ENCODE results near the gene TNFRSF1A. TPM values are rescaled to one million over a fixed set of nuclear protein-coding genes. Genes with fewer than 3 reads are reported as not detected.

The TNFRSF1A gene
- polyA plus RNA-seq, 1 donor (not counting 4 experiments of a cell fraction or from before 2014, with no cell fraction given) = 101 TPM

DNA sequence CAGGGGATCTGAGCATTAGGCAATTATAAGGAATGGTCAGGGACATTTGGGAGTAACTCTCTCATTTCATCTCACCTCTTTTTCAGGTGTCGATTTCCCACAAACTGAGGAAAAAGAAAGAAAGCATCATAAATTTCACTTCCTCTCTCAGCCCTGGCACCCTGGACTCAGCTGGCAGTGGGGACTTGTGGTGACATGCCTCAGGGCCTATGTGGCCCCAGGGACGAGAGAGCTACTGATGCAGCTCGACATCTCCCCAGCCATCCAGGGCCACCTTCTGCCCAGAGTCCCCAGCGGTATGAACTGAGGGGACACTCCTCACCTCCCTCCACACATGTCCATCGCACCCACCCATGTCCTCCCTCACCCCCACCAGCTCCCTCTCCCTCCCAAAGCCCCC, 11.7 kb downstream of the TNFRSF1A start:
- Histone ChIP-seq H3K9me1 (ENCODE audit: control insufficient read depth, extremely low read depth, insufficient read depth, low read length) (no peaks in the 10 kb centered on the region), H3K27ac (ENCODE audit: control insufficient read depth, insufficient read depth, low read length) (no peak overlapping the region), H3K4me3 (ENCODE audit: control insufficient read depth in 2 of 3, extremely low read depth in 1 of 3, insufficient read depth in 2 of 3, low read depth in 1 of 3, low read length in 3 of 3) (no peak overlapping the region), H3K4me1 (ENCODE audit: control insufficient read depth, extremely low read depth, insufficient read depth, low read length) (peaks cover 33% of the 10 kb centered on the region), H2AFZ (ENCODE audit: control insufficient read depth, low read length) (no peak overlapping the region), H4K20me1 (ENCODE audit: control insufficient read depth, extremely low read depth, insufficient read depth, low read length) (peaks cover 2% of the 10 kb centered on the region), H3K79me2 (ENCODE audit: control insufficient read depth, insufficient read depth, low read length) (peaks cover 36% of the 10 kb centered on the region), H3K36me3 (ENCODE audit: control insufficient read depth in 2 of 2, extremely low read depth in 1 of 2, insufficient read depth in 2 of 2, low read length in 2 of 2) (peaks cover 47 to 71% of the 10 kb centered on the region in 2 experiments), H3K9me3 (ENCODE audit: control insufficient read depth, low read depth, low read length) (no peaks in the 10 kb centered on the region), H3K9ac (ENCODE audit: control insufficient read depth, extremely low read depth, insufficient read depth, low read length) (no peak overlapping the region), H3K27me3 (ENCODE audit: control insufficient read depth, extremely low read depth, insufficient read depth, low read length) (no peaks in the 10 kb centered on the region), H3K4me2 (ENCODE audit: control insufficient read depth, extremely low read depth, insufficient read depth, low read depth, low read length) (no peak overlapping the region)
- FAIRE-seq (no peak), DNase-seq (ENCODE audit: low read depth, low spot score) (no peak)
- TF ChIP-seq, protein P1, sequence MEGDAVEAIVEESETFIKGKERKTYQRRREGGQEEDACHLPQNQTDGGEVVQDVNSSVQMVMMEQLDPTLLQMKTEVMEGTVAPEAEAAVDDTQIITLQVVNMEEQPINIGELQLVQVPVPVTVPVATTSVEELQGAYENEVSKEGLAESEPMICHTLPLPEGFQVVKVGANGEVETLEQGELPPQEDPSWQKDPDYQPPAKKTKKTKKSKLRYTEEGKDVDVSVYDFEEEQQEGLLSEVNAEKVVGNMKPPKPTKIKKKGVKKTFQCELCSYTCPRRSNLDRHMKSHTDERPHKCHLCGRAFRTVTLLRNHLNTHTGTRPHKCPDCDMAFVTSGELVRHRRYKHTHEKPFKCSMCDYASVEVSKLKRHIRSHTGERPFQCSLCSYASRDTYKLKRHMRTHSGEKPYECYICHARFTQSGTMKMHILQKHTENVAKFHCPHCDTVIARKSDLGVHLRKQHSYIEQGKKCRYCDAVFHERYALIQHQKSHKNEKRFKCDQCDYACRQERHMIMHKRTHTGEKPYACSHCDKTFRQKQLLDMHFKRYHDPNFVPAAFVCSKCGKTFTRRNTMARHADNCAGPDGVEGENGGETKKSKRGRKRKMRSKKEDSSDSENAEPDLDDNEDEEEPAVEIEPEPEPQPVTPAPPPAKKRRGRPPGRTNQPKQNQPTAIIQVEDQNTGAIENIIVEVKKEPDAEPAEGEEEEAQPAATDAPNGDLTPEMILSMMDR (optimal IDR thresholded peaks at IDR 0.05 in 1 of 3, IDR thresholded peaks at IDR 0.05 in 1 of 3, conservative IDR thresholded peaks at IDR 0.05 in 1 of 3; ENCODE audit: extremely low read depth in 1 of 3, insufficient read depth in 2 of 3, low read length in 3 of 3) = no peak
- no peak for TF ChIP-seq EZH2 (IDR thresholded peaks at IDR 0.05; ENCODE audit: low read length)
- dilution Hi-C loops (cut with MboI; ENCODE audit: extremely low pct_ligation_motif_present, low sequenced_read_pairs) = no loop called here

DNA sequence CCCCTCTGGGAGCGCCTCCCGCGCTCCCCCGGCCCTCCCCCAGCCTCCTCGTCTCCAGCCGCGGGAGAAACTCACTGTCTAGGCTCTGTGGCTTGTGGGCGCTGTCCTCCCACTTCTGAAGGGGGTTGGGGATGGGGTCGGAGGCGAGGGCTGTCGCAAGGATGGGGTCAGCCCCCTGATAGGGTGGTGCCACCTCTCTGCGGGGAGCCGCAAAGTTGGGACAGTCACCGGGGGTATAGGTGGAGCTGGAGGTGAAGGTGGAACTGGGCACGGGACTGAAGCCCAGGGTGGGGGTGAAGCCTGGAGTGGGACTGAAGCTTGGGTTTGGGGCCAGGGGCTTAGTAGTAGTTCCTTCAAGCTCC, 12.2 kb downstream of the TNFRSF1A start:
- DNase-seq (ENCODE audit: low read depth, low spot score) (no peak), FAIRE-seq (no peak)
- peaks cover 29% of the 10 kb centered on the region for H3K4me1 ChIP-seq (ENCODE audit: control insufficient read depth, extremely low read depth, insufficient read depth, low read length)
- no peaks in the 10 kb centered on the region for H3K9me1 ChIP-seq (ENCODE audit: control insufficient read depth, extremely low read depth, insufficient read depth, low read length)
- no peak overlapping the region for H3K27ac ChIP-seq (ENCODE audit: control insufficient read depth, insufficient read depth, low read length)
- no peak overlapping the region for H2AFZ ChIP-seq (ENCODE audit: control insufficient read depth, low read length)
- H3K9ac ChIP-seq (ENCODE audit: control insufficient read depth, extremely low read depth, insufficient read depth, low read length) = no peak overlapping the region
- peaks cover 48 to 66% of the 10 kb centered on the region in 2 experiments for H3K36me3 ChIP-seq (ENCODE audit: control insufficient read depth in 2 of 2, extremely low read depth in 1 of 2, insufficient read depth in 2 of 2, low read length in 2 of 2)
- no peak for TF ChIP-seq EZH2 (IDR thresholded peaks at IDR 0.05; ENCODE audit: low read length)
- TF ChIP-seq, protein P1 (optimal IDR thresholded peaks at IDR 0.05 in 1 of 3, IDR thresholded peaks at IDR 0.05 in 1 of 3, conservative IDR thresholded peaks at IDR 0.05 in 1 of 3; ENCODE audit: extremely low read depth in 1 of 3, insufficient read depth in 2 of 3, low read length in 3 of 3) = no peak
- H3K27me3 ChIP-seq (ENCODE audit: control insufficient read depth, extremely low read depth, insufficient read depth, low read length) = no peaks in the 10 kb centered on the region
- no peak overlapping the region for H3K4me2 ChIP-seq (ENCODE audit: control insufficient read depth, extremely low read depth, insufficient read depth, low read depth, low read length)
- H3K4me3 ChIP-seq (ENCODE audit: control insufficient read depth in 2 of 3, extremely low read depth in 1 of 3, insufficient read depth in 2 of 3, low read depth in 1 of 3, low read length in 3 of 3) = no peak overlapping the region
- dilution Hi-C loops (cut with MboI; ENCODE audit: extremely low pct_ligation_motif_present, low sequenced_read_pairs) = no loop called here
- no peaks in the 10 kb centered on the region for H3K9me3 ChIP-seq (ENCODE audit: control insufficient read depth, low read depth, low read length)
- peaks cover 31% of the 10 kb centered on the region for H3K79me2 ChIP-seq (ENCODE audit: control insufficient read depth, insufficient read depth, low read length)
- H4K20me1 ChIP-seq (ENCODE audit: control insufficient read depth, extremely low read depth, insufficient read depth, low read length) = peaks cover 2% of the 10 kb centered on the region

Data from keratinocyte (primary cell).